H1 (cell line): Measurements from ENCODE around the gene CRADD. TPM values are rescaled to one million over a fixed set of nuclear protein-coding genes. Genes with fewer than 3 reads are reported as not detected.

Source experiments
- TCF12 ChIP-seq: IDR thresholded peaks from 2 replicates; pipeline ENCODE4 v1.6.1; 2011; ENCODE audit warnings: low read depth, mild to moderate bottlenecking, low read length
- polyA plus RNA-seq, 7 experiments: library from polyadenylated mRNA; depleted of rRNA in 3 of 7; stranded (reverse) in 5 of 7; unstranded in 2 of 7; fragments of >200 nt in 5 of 7; fragments of 200-250 nt in 2 of 7; gene quantifications; 1 replicate in 5 of 7; 2 replicates in 1 of 7; 4 replicates in 1 of 7; pipeline versions ENCODE4 v1.2.1 to v1.2.3, GENCODE V29; 2011 to 2013; ENCODE audit warnings: missing spikeins in 2 of 7, mixed read lengths in 2 of 7
- total RNA-seq: library from RNA; stranded (reverse); fragmentation: NEBNext Ultra II Directional; extraction: Animal tissue kit (Norgen Biotek cat#: 25700); gene quantifications from 2 replicates; pipeline ENCODE4 v1.2.1, GENCODE V29; 2021

CRADD gene
- total and polyA plus RNA-seq, 2 of the 8 experiments (the other 6 are each of a cell fraction or from before 2014, with no cell fraction given), result 8.1 to 15.4 TPM

DNA sequence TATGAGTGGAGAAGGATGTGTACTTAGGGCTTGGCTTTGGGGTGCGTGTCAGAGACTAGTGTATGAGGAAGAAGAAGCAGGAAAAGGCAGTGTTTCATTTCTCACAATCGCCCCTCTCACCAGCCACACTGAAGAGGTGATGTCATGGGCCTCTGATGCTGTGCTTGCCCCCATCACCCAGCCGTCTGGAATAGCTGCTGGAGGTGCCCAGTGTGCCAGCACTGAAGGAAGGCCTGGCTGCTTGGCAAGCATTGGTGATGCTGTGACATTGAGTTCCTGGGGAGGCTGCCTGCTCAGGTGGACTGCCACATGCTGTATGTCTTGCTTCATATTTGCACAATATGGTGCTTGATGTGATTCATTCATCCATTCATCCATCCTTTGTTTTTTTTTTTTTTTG lies 56.2 kb downstream of the CRADD start (continued):
- TF ChIP-seq TCF12, result no peak
